Activated T-cell treated with anti-CD3 and anti-CD28 coated beads, Interleukin-2, amount 50 U/mL, for 1 hour (primary cell): ENCODE data around the gene ZSWIM9.
A peak's percentile ranks its signal among the peaks of the same experiment; 100 is the strongest.

Source experiments
- DNase-seq: peaks from one replicate; pipeline ENCODE4 v3.0.0-alpha.2; 2020

ZSWIM9 gene

DNA sequence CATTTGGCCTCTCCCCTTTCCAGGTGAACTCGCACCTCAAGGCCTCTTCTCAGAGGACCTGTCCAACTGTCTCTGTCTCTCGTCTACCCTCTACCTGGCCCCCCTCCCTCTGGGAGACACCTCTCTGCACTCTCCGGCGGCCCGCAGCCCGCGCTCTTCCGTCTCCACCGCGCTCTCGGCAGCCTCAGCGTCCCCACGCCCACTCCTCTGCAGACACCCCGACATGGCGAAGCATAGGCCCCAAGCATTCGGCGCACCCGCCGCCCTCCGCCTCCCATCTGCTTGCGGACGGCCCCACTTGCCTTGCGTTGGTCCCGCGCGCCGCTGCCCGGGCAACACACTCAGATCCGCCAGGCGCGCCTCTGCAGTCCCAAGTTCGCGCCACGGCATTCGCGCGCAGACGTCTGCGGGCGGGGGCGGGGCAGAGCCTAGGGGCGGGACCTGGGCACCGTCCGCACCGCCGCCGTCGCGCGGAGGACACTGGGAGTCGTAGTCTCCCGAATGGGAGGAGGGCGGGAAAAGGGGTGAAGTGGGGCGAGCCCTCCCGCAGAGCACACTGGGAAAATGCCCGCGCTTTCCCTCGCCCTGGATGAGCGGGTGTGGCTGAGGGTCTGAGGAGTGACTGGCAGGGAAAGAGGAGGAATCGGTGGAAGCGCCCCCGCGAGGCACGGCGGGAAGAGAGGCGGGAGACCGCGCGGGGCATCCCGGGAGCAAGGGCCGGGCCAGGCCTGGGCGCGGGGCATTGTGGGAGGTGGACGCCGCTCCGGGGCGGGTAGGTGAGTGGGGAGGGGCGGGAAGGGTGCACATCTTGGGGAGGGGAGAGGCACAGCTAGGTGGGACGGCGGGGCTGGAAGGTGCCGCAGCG lies at the start of gene ZSWIM9, which contains the start of gene LIG1:
Gene ZSWIM9, plus strand, starts transcription at position 742 of the 865 bp plus-strand sequence. CDS start 1,123 bp downstream, outside the sequence.
Gene LIG1, minus strand, starts transcription at position 406 of the 865 bp plus-strand sequence. CDS start 4,778 bp downstream, outside the sequence.
- peak; percentile 94 for DNase-seq

DNA sequence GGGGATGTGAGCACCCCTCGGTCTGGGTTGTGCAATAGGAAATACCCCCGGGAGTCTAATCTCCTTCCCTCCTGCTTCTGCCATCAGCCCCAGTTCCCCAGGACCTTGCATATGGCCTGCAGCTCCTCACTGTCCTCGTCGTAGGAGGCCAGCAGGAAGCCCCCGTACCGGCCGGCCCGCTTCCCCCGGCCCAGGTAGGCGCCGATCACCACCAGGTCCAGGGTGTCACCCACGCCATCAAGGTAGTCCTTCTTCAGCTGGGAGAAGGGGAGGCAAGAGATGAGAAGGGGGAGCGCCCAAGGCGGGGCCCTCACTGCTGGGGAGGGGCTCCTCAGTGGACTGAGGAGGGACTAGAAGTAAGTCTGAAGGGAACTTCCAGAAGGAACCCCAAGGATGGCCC lies 49.4 kb upstream of the ZSWIM9 start:
- no peak for DNase-seq

GRCh38 chr19:48121909-48122371 lies 48.5 kb upstream of the ZSWIM9 start:
- no peak for DNase-seq

DNA sequence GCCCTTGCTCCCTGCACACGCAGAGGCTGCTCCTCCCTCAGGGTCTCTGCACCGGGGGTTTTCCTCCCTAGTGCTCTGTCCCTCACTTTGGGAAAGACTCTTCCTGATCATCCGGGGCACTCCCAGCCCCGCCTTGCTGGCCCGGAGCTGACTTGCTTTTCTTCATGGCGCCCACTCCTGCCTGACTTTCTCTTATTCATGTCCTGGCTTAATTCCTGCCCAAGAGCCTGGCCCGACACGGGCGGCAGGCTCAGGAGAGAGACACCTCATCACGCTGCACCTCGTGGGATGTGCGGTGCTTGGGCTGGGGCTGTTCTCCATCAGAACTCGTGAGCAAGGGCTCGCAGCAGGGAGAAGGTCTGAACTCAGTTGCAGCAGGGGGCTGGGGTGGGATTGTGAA lies 48.1 kb upstream of the ZSWIM9 start:
- no peak for DNase-seq

DNA sequence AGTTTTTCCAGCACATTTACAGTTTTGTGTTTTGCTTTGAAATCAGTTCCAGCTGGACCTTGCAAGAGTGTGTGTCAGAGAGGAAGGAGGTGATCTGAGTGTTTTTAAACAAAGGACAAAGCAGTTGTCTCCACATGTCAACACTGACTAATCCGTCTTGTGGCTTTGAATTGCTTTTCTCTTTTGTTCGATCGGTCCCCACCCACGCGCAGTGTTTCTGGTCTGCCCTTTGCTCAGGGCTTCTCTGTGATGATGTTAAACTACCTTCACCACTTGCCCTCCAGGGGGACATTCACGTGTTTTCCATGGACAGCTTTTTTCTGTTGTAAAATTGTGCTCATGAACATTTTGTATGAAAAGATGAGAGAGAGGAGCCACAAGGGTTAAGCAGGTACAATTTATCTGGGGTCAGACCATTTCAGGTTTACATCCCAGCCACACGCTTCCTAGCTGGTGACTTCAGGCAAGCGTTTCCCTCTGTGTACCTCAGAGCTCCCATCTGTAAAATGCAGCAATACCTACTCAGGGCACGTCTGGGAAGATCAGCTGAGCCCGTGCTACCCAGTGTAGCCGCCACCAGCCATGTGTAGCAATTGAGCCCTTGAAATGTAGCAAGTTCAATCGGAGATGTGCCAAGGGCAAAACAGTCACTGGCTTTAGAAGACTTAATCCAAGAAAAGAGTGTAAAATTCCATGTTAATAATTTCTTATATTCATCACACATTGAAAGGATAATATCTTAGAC lies 46.4 kb upstream of the ZSWIM9 start:
- DNase-seq, result no peak

DNA sequence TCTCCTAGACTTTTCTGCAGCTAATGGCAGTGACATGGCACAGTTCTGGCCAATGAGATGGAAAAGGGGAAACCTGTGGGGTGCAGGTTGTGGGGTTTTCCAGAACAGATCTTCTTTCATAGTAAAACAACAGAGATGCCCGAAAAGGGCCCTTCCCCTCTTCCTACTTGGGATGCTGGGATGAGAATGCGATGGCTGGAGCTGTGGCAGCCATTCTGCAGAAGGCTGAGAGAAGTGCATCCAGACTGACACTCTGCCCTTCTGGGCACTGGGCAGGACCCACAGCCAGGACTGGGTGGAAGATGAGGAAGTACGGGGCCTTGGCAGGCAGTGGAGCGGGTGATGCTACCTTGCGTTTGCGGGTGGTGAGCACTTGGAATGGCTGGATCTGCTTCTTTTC lies 42.9 kb upstream of the ZSWIM9 start:
- DNase-seq, result no peak

- DNase-seq, result no peak
These were observed 37.4 kb upstream of the ZSWIM9 start for GRCh38 chr19:48133094-48133493.

- no peak for DNase-seq
These were observed 35.1 kb upstream of the ZSWIM9 start for GRCh38 chr19:48135411-48135810.

DNA sequence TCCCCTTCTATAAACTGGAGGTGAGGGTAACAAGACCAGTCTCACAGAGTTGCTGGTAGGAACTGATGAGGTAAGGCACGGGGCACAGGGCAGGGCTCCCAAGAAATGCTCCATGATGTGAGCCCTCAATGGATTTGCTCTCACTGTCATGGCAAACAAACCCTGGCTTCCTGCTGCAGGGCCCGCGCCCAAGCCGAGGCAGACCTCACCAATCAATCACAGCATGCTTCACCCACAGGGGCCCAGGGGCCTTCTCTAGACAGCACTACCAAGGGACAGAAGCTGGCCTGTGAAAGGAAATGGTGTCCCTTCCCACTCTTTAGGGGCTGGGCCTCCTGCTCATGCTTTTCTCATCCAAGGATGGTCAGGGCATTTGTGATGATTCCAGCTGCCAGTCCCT lies 33.9 kb upstream of the ZSWIM9 start:
- DNase-seq, result no peak

DNA sequence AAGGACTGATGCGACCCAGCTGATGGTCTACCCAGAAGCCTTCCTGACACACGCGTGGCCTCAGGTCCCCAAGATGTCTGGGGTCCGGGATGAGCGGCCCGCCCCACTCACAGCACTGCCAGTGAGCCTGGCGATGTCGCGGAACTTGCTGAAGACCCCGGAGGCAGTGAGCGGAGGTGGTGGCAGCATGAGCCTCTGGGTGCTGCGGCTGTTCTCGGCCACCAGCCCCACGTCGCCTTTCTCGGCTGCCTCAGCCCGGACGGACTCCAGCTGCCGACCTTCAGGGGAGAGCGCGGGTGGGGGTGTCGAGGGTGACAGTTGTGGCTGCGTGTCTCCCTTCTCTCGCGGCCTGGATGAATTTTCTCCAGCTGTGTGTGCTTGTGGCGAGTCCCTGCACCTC lies 33.1 kb upstream of the ZSWIM9 start:
- no peak for DNase-seq

- no peak for DNase-seq
These were observed 31.4 kb upstream of the ZSWIM9 start for GRCh38 chr19:48139053-48139452.

DNA sequence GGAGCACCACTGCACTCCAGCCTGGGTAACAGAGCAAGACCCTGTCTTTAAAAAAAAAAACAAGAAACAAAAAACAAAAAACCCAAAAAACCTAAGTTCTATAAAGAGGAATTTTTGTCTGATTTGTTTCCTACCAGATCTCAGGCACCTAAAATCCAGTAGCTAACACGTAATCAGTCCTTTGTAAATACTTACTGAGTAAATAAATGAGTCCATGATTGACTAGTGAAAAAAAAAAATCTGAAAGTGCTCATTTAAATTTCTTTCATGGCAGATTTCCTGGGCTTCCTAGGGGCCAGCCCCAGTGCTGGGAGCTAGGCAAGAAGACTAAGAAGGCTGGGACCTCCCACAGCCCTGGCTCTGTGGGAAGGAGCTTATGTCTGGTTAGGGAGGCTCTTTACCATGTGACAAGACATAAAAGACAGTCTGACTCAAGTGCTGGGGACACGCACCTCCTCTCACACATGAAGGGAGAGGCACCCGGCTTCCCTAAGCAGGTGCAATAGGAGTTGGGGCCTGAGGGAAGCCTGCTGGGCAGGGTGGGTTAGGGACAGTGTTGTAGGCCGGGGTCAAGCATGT lies 22.8 kb upstream of the ZSWIM9 start:
- no peak for DNase-seq

DNA sequence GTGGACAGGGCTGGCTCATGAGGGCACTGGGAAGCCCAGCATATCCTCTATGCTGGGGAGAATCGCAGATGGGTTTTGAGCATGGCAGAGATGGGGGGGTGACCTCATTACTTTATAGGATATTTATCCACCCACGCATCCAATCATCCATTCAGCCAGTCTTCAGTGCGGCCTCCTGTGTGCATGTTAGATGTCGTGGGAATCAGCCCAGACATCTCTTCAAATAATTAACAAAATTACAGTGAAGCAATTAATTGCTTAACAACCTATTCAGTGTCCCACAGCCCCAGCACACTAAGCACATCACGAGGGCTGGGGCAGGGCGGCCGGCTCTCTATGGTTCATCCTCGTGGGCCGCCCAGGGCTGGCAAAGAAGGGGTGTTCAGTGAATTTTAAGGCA lies 21.9 kb upstream of the ZSWIM9 start:
- DNase-seq, result no peak

- no peak for DNase-seq
These were observed 21.1 kb upstream of the ZSWIM9 start for GRCh38 chr19:48149430-48149829.

GRCh38 chr19:48152551-48152950 lies 17.9 kb upstream of the ZSWIM9 start:
- DNase-seq, result peak; percentile 76

DNA sequence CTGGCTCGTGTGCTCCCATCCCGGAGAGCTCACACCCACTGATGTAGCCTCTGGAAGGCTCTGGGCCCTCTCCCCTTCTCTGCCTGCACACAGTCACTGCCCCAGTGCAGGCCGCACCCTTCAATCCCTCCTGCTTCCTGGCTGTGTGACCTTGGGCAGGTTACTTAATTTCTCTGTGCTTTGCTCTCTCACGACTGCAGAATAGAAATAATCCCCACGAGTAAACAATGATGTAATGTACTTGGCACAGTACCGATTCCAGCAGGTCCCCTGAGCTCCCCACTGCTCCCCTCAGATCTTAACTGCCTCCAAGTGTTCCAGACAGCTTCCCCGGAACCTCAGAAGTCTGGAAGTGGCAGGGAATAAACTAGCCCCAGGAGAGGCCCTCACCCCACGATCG lies 16.5 kb upstream of the ZSWIM9 start:
- no peak for DNase-seq

GRCh38 chr19:48158210-48158790 lies 12.2 kb upstream of the ZSWIM9 start:
- DNase-seq, result no peak

DNA sequence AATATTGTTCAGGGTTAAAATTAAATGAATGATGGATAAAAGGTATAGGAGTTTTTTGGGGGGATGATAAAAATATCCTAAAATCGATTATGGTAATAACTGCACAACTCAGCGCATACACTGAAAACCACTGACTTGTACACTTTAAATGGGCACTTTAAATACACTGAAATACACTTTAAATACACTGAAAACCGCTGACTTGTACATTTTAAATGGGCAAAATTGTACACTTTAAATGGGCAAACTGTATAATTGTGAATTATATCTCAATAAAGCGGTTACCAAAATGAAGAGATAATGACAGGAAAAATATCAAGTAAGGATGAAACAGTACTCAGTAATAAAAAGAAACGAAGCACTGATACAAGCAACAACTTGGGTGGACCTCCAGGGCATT lies 1.8 kb upstream of the ZSWIM9 start:
- no peak for DNase-seq

- peak; percentile 95 for DNase-seq
These were observed 922 bp upstream of the ZSWIM9 start for GRCh38 chr19:48169578-48169938.

- no peak for DNase-seq
These were observed 402 bp downstream of the ZSWIM9 start for GRCh38 chr19:48170817-48171347.

GRCh38 chr19:48171710-48172109 lies 1.2 kb downstream of the ZSWIM9 start:
- DNase-seq, result no peak

GRCh38 chr19:48174445-48175030 lies 4.1 kb downstream of the ZSWIM9 start:
- no peak for DNase-seq

- DNase-seq, result no peak
These were observed 5.1 kb downstream of the ZSWIM9 start for GRCh38 chr19:48175578-48175977.
